ENCODE data around the gene NALCN. TPM values are rescaled to one million over a fixed set of nuclear protein-coding genes. Genes with fewer than 3 reads are reported as not detected.

NALCN gene
- total RNA-seq, 2 donors from 2014 or later, result 3.2 TPM; not detected in 1

GRCh38 chr13:101205408-101205807, 210.9 kb downstream of the NALCN start:
- H3K4me1 ChIP-seq (replicated peaks), result no peaks in the 10 kb centered on the region
- 72% methylated on average over 2 of the region's 2 CpGs for WGBS
- no peak for DNase-seq (ENCODE audit: low spot score)
- TF ChIP-seq POLR2AphosphoS5 (IDR thresholded peaks at IDR 0.05) (no peak), POLR2A (IDR thresholded peaks at IDR 0.05) (no peak), CTCF (IDR thresholded peaks at IDR 0.05) (no peak)
- H3K27me3 ChIP-seq (replicated peaks; ENCODE audit: insufficient read depth), result no peaks in the 10 kb centered on the region
- H3K27ac ChIP-seq, result no peak overlapping the region
- no peaks in the 10 kb centered on the region for H3K36me3 ChIP-seq
- intact Hi-C loops (cut with DNase I), result no loop called here
- no peak overlapping the region for H3K4me3 ChIP-seq
- H3K9me3 ChIP-seq, result no peaks in the 10 kb centered on the region

DNA sequence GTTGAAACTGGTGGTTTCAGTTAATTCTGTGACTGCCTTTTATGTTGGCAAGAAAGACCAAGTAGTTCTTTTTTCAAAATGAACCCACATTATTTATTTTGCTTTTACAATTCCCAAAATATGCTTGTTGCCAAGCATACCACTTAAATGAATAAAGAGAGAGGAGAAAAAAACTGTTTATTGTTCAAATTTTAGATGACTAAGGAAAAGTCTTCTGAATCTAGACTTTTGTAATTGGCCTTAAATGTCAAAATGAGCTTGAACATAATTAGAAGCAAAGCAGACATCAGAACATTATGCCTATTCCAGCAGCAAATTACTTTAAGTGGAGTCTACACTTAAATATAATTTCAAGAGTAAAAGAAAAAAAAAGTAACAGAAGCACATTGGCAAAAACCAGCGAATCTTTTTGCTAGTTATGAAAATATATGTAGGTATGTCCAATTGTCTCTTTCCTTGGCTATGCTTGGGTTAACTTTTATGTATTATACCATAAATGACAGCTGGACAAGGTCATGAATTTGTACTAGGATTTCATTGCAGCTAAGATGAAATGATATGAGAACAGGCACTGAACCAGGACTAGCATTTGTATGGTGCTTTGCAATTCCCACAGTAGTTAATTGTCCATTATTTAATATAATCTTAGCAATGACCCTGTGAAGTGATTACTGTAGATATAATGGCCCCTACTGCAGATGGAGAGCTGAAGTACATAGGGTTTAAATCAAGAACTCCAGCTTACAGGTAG, 211.9 kb downstream of the NALCN start:
- intact Hi-C loops (cut with DNase I), result no loop called here
- DNase-seq (ENCODE audit: low spot score), result no peak

GRCh38 chr13:101202590-101202989, 213.7 kb downstream of the NALCN start:
- no peak for TF ChIP-seq CTCF (IDR thresholded peaks at IDR 0.05)
- no peak for TF ChIP-seq POLR2A (IDR thresholded peaks at IDR 0.05)
- TF ChIP-seq POLR2AphosphoS5 (IDR thresholded peaks at IDR 0.05), result no peak
- intact Hi-C loops (cut with DNase I), result no loop called here
- no peak overlapping the region for H3K4me3 ChIP-seq
- H3K4me1 ChIP-seq (replicated peaks), result no peaks in the 10 kb centered on the region
- DNase-seq (ENCODE audit: low spot score), result no peak
- H3K36me3 ChIP-seq, result no peaks in the 10 kb centered on the region
- no peak overlapping the region for H3K27ac ChIP-seq
- 59% methylated on average over 6 of the region's 6 CpGs for WGBS
- H3K9me3 ChIP-seq, result no peaks in the 10 kb centered on the region
- H3K27me3 ChIP-seq (replicated peaks; ENCODE audit: insufficient read depth), result no peaks in the 10 kb centered on the region

More for the DNA sequence above, 211.9 kb downstream of the NALCN start:
- Histone ChIP-seq H3K4me3 (no peak overlapping the region), H3K27ac (no peak overlapping the region), H3K4me1 (replicated peaks) (no peaks in the 10 kb centered on the region), H3K36me3 (no peaks in the 10 kb centered on the region), H3K9me3 (no peaks in the 10 kb centered on the region), H3K27me3 (replicated peaks; ENCODE audit: insufficient read depth) (no peaks in the 10 kb centered on the region)
- no peak for TF ChIP-seq POLR2A (IDR thresholded peaks at IDR 0.05)
- no peak for TF ChIP-seq POLR2AphosphoS5 (IDR thresholded peaks at IDR 0.05)
- 56% methylated on average over 1 of the region's 1 CpG for WGBS

DNA sequence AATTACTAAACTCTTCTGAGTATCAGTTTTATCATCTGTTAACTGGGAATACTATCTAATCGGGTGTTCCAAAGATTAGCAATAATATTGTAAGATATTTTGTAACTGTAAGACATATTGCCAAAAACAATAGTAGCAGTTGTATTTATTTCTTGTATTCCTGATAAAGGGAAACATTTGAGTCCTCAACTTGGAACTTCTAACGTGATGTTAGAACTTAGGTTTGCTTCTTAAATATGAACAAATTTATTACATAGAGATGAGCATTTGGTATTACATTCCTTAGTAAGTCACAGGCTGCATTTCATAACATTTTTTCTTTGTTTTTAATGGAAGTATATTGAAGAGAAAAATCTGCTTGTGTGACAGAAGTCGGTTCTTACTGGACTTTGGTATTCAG, 225.3 kb downstream of the NALCN start:
- H3K27me3 ChIP-seq (replicated peaks; ENCODE audit: insufficient read depth), result no peaks in the 10 kb centered on the region
- no peak for DNase-seq (ENCODE audit: low spot score)
- no peaks in the 10 kb centered on the region for H3K9me3 ChIP-seq
- H3K27ac ChIP-seq, result no peak overlapping the region
- 53% methylated on average over 3 of the region's 3 CpGs for WGBS
- intact Hi-C loops (cut with DNase I), result no loop called here
- H3K4me1 ChIP-seq (replicated peaks), result no peaks in the 10 kb centered on the region
- H3K36me3 ChIP-seq, result no peaks in the 10 kb centered on the region
- H3K4me3 ChIP-seq, result no peak overlapping the region
- TF ChIP-seq POLR2AphosphoS5 (IDR thresholded peaks at IDR 0.05) (no peak), CTCF (IDR thresholded peaks at IDR 0.05) (no peak), POLR2A (IDR thresholded peaks at IDR 0.05) (no peak)

GRCh38 chr13:101190337-101190736, 226.0 kb downstream of the NALCN start:
- DNase-seq (ENCODE audit: low spot score), result no peak
- Histone ChIP-seq H3K27ac (no peak overlapping the region), H3K4me3 (no peak overlapping the region), H3K4me1 (replicated peaks) (no peaks in the 10 kb centered on the region), H3K36me3 (no peaks in the 10 kb centered on the region), H3K9me3 (no peaks in the 10 kb centered on the region), H3K27me3 (replicated peaks; ENCODE audit: insufficient read depth) (no peaks in the 10 kb centered on the region)
- no peak for TF ChIP-seq CTCF (IDR thresholded peaks at IDR 0.05)
- no peak for TF ChIP-seq POLR2AphosphoS5 (IDR thresholded peaks at IDR 0.05)
- no peak for TF ChIP-seq POLR2A (IDR thresholded peaks at IDR 0.05)
- WGBS, result 67% methylated on average over 3 of the region's 3 CpGs
- intact Hi-C loops (cut with DNase I), result no loop called here

All from prostate gland (tissue), 2 donors.